ENCODE data around the gene AGMO.

DNA sequence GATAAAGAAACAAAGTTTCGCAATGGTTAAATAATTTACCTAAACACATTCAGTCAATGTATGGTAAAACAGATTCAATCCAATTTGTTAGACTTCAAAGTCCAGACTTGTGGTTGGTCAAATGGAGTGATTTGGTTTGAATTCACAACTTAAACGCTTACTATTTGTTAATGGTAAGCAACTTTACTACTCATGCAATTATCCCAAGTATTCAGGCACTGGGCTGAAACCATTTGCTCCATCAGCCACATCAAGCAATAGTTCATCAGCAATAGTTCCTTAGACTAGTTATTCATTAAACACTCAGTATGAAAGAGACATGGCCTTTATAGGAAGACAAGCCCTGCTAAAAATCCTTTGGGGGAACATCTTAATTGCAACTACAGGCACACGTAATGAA is 253.0 kb downstream of the AGMO start:
- TF ChIP-seq RAD21 (conservative IDR thresholded peaks at IDR 0.05 in 1 of 2, IDR thresholded peaks at IDR 0.05 in 1 of 2) (no peak), POLR2A (IDR thresholded peaks at IDR 0.05; ENCODE audit: low read length) (no peak), POLR2AphosphoS2 (conservative IDR thresholded peaks at IDR 0.05; ENCODE audit: low read length) (no peak), RCOR1 (IDR thresholded peaks at IDR 0.05; ENCODE audit: low read depth, low read length) (no peak), EP300 (IDR thresholded peaks at IDR 0.05) (no peak), CEBPB (IDR thresholded peaks at IDR 0.05) (no peak), HOXB13 (CRISPR knock-in tag; IDR thresholded peaks at IDR 0.05; ENCODE audit: low read depth) (no peak), KDM1A (IDR thresholded peaks at IDR 0.05; ENCODE audit: low read depth) (no peak), RFX5 (IDR thresholded peaks at IDR 0.05) (no peak), SMC3 (IDR thresholded peaks at IDR 0.05) (no peak)
- TF ChIP-seq, protein P1, sequence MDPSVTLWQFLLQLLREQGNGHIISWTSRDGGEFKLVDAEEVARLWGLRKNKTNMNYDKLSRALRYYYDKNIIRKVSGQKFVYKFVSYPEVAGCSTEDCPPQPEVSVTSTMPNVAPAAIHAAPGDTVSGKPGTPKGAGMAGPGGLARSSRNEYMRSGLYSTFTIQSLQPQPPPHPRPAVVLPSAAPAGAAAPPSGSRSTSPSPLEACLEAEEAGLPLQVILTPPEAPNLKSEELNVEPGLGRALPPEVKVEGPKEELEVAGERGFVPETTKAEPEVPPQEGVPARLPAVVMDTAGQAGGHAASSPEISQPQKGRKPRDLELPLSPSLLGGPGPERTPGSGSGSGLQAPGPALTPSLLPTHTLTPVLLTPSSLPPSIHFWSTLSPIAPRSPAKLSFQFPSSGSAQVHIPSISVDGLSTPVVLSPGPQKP (IDR thresholded peaks at IDR 0.05; ENCODE audit: low read depth, low read length): no peak
- TF ChIP-seq, protein P2, sequence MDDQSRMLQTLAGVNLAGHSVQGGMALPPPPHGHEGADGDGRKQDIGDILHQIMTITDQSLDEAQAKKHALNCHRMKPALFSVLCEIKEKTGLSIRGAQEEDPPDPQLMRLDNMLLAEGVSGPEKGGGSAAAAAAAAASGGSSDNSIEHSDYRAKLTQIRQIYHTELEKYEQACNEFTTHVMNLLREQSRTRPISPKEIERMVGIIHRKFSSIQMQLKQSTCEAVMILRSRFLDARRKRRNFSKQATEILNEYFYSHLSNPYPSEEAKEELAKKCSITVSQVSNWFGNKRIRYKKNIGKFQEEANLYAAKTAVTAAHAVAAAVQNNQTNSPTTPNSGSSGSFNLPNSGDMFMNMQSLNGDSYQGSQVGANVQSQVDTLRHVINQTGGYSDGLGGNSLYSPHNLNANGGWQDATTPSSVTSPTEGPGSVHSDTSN (IDR thresholded peaks at IDR 0.05): no peak
- TF ChIP-seq, protein P3, sequence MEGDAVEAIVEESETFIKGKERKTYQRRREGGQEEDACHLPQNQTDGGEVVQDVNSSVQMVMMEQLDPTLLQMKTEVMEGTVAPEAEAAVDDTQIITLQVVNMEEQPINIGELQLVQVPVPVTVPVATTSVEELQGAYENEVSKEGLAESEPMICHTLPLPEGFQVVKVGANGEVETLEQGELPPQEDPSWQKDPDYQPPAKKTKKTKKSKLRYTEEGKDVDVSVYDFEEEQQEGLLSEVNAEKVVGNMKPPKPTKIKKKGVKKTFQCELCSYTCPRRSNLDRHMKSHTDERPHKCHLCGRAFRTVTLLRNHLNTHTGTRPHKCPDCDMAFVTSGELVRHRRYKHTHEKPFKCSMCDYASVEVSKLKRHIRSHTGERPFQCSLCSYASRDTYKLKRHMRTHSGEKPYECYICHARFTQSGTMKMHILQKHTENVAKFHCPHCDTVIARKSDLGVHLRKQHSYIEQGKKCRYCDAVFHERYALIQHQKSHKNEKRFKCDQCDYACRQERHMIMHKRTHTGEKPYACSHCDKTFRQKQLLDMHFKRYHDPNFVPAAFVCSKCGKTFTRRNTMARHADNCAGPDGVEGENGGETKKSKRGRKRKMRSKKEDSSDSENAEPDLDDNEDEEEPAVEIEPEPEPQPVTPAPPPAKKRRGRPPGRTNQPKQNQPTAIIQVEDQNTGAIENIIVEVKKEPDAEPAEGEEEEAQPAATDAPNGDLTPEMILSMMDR (IDR thresholded peaks at IDR 0.05): no peak
